H1 (cell line): ENCODE results near the gene RAP2A. TPM values are rescaled to one million over a fixed set of nuclear protein-coding genes. Genes with fewer than 3 reads are reported as not detected.

Experiments
- CTCF ChIA-PET: fragments of 300-600 bp; sonication (Branson Sonifier 250); formaldehyde crosslinking; loops from one replicate; lab custom pipeline; 2021; ENCODE audit not compliant: partially characterized antibody; lab: Charles Lee
- POLR2A ChIA-PET: fragments of 300-600 bp; sonication (Branson Sonifier 250); formaldehyde crosslinking; loops from one replicate; lab custom pipeline; 2021; ENCODE audit warnings: inconsistent platforms; ENCODE audit not compliant: partially characterized antibody; lab: Charles Lee
- DNase-seq, 2 experiments: peaks; one replicate each; pipeline versions ENCODE4 v3.0.0 to v3.0.0-alpha.2; 2010 to 2022; ENCODE audit warnings: low spot score in 2 of 2, low read depth in 1 of 2, mixed read lengths in 1 of 2
- FAIRE-seq: peaks from 2 replicates; lab custom pipeline; 2011; peaks lifted over from hg19 to GRCh38; lab: Jason Lieb, UNC
- H2AFZ ChIP-seq: 2 replicates; pipeline ENCODE4 v1.8.1; 2012; ENCODE audit warnings: low read length, inconsistent platforms
- H2AK5ac ChIP-seq: 2 replicates; pipeline ENCODE4 v1.6.1; 2013; ENCODE audit warnings: low read depth, low read length
- H2BK120ac ChIP-seq: replicated peaks from 2 replicates; pipeline ENCODE3; 2013; ENCODE audit warnings: low read depth, low read length, inconsistent platforms
- H2BK12ac ChIP-seq: 2 replicates; pipeline ENCODE4 v1.6.1; 2013; ENCODE audit warnings: low read depth, low read length
- H2BK15ac ChIP-seq: 2 replicates; pipeline ENCODE4 v1.6.1; 2013; ENCODE audit warnings: low read length
- H2BK20ac ChIP-seq: 2 replicates; pipeline ENCODE4 v1.6.1; 2013; ENCODE audit warnings: low read length
- H2BK5ac ChIP-seq: 2 replicates; pipeline ENCODE4 v1.6.1; 2013; ENCODE audit warnings: low read depth, low read length
- H3K14ac ChIP-seq: 2 replicates; pipeline ENCODE4 v1.6.1; 2013; ENCODE audit warnings: inconsistent platforms; ENCODE audit not compliant: insufficient read length
- H3K18ac ChIP-seq: 2 replicates; pipeline ENCODE4 v1.6.1; 2013; ENCODE audit warnings: low read length; ENCODE audit errors: extremely low read depth
- H3K23ac ChIP-seq: 2 replicates; pipeline ENCODE4 v1.6.1; 2013; ENCODE audit warnings: inconsistent platforms; ENCODE audit not compliant: insufficient read length
- H3K23me2 ChIP-seq: 2 replicates; pipeline ENCODE4 v1.6.1; 2013; ENCODE audit warnings: low read depth, low read length
- H3K27ac ChIP-seq: 2 replicates; pipeline ENCODE4 v1.6.1; 2011; ENCODE audit warnings: low read depth, low read length, inconsistent platforms
- H3K27me3 ChIP-seq, 4 experiments: replicated peaks in 1 of 4; 1 replicate in 1 of 4; 2 replicates in 3 of 4; pipeline versions ENCODE4 v1.6.1 to v1.8.1; 2011 to 2013; ENCODE audit warnings: low read length in 3 of 4, mild to moderate bottlenecking in 3 of 4, inconsistent platforms in 2 of 4, mixed read lengths in 2 of 4, moderate library complexity in 1 of 4; ENCODE audit not compliant: control insufficient read depth in 3 of 4, insufficient read depth in 3 of 4; ENCODE audit errors: extremely low read depth in 1 of 4
- H3K36me3 ChIP-seq, 4 experiments: 2 replicates each; pipeline versions ENCODE4 v1.6.1 to v1.8.1; 2011 to 2013; ENCODE audit warnings: mild to moderate bottlenecking in 4 of 4, low read length in 3 of 4, moderate library complexity in 2 of 4, control low read depth in 1 of 4, inconsistent platforms in 1 of 4; ENCODE audit not compliant: insufficient read depth in 4 of 4, control insufficient read depth in 2 of 4
- H3K4ac ChIP-seq: replicated peaks from 2 replicates; pipeline ENCODE3; 2013; ENCODE audit warnings: low read length, low read depth, mixed read lengths, inconsistent platforms; ENCODE audit not compliant: insufficient read length
- H3K4me1 ChIP-seq, 4 experiments: replicated peaks in 1 of 4; 1 replicate in 1 of 4; 2 replicates in 3 of 4; pipeline versions ENCODE4 v1.6.1 to v1.8.1; 2011 to 2013; ENCODE audit warnings: low read length in 3 of 4, inconsistent platforms in 2 of 4, mixed read lengths in 1 of 4; ENCODE audit not compliant: insufficient read depth in 4 of 4, control insufficient read depth in 3 of 4
- H3K4me2 ChIP-seq, 2 experiments: 2 replicates each; pipeline versions ENCODE4 v1.6.1 to v1.8.1; 2011 to 2013; ENCODE audit warnings: low read depth in 2 of 2, low read length in 2 of 2, control low read depth in 1 of 2, inconsistent platforms in 1 of 2, mild to moderate bottlenecking in 1 of 2; ENCODE audit not compliant: insufficient read depth in 1 of 2
- H3K4me3 ChIP-seq, 4 experiments: fragments of 200-600, 300-600 bp in 1 of 4; sonication (generic), shearing (Covaris generic), sonication (Bioruptor Twin) in 1 of 4; 2 replicates each; pipeline versions ENCODE4 v1.5.1 to v1.8.1; 2011 to 2016; ENCODE audit warnings: low read length in 4 of 4, low read depth in 3 of 4, control low read depth in 2 of 4, inconsistent platforms in 2 of 4, mild to moderate bottlenecking in 2 of 4, mixed read lengths in 1 of 4, moderate library complexity in 1 of 4; ENCODE audit not compliant: insufficient read depth in 2 of 4; ENCODE audit errors: extremely low read depth in 1 of 4
- H3K56ac ChIP-seq: replicated peaks from 2 replicates; pipeline ENCODE3; 2013; ENCODE audit warnings: low read depth, mild to moderate bottlenecking, mixed read lengths, low read length, inconsistent platforms; ENCODE audit not compliant: insufficient read length
- H3K79me1 ChIP-seq: 2 replicates; pipeline ENCODE4 v1.6.1; 2013; ENCODE audit warnings: low read depth, low read length, control low read depth
- H3K79me2 ChIP-seq, 2 experiments: 2 replicates each; pipeline versions ENCODE4 v1.6.1 to v1.8.1; 2012 to 2013; ENCODE audit warnings: low read length in 2 of 2, mild to moderate bottlenecking in 2 of 2, inconsistent platforms in 1 of 2; ENCODE audit not compliant: insufficient read depth in 2 of 2, control insufficient read depth in 1 of 2
- H3K9ac ChIP-seq, 4 experiments: replicated peaks in 1 of 4; 1 replicate in 1 of 4; 2 replicates in 3 of 4; pipeline versions ENCODE4 v1.6.1 to v1.8.1; 2011 to 2013; ENCODE audit warnings: low read depth in 3 of 4, low read length in 3 of 4, control low read depth in 2 of 4, mild to moderate bottlenecking in 2 of 4, moderate library complexity in 2 of 4, inconsistent platforms in 1 of 4; ENCODE audit errors: extremely low read depth in 1 of 4
- H3K9me3 ChIP-seq, 2 experiments: 2 replicates each; pipeline versions ENCODE4 v1.6.1 to v1.8.1; 2012 to 2013; ENCODE audit warnings: mild to moderate bottlenecking in 2 of 2, moderate library complexity in 2 of 2, control low read depth in 1 of 2, inconsistent platforms in 1 of 2, low read depth in 1 of 2, low read length in 1 of 2, mixed read lengths in 1 of 2; ENCODE audit not compliant: insufficient read depth in 2 of 2
- H4K20me1 ChIP-seq, 2 experiments: replicated peaks in 1 of 2; 2 replicates each; pipeline versions ENCODE3 to v1.8.1; 2011 to 2013; ENCODE audit warnings: inconsistent platforms in 2 of 2, low read length in 2 of 2, mild to moderate bottlenecking in 1 of 2; ENCODE audit not compliant: insufficient read depth in 2 of 2, control insufficient read depth in 1 of 2
- H4K5ac ChIP-seq: 2 replicates; pipeline ENCODE4 v1.6.1; 2013; ENCODE audit warnings: low read length, low read depth, mixed read lengths, inconsistent platforms; ENCODE audit not compliant: insufficient read length
- H4K8ac ChIP-seq: 2 replicates; pipeline ENCODE4 v1.8.0; 2013; ENCODE audit warnings: mild to moderate bottlenecking, moderate library complexity, low read length, inconsistent platforms; ENCODE audit not compliant: insufficient read depth; ENCODE audit errors: extremely low read depth
- H4K91ac ChIP-seq: replicated peaks from 2 replicates; pipeline ENCODE3; 2013; ENCODE audit warnings: low read length, mixed read lengths, inconsistent platforms; ENCODE audit not compliant: insufficient read length
- BCL11A ChIP-seq, 2 experiments: IDR thresholded peaks; one replicate each; pipeline ENCODE4 v1.6.1; 2011; ENCODE audit warnings: low read depth in 2 of 2, low read length in 2 of 2, mild to moderate bottlenecking in 2 of 2
- BRCA1 ChIP-seq: IDR thresholded peaks from 2 replicates; pipeline ENCODE4 v1.6.1; 2012; ENCODE audit warnings: low read depth, low read length, improper control_type of control experiment
- CBX5 ChIP-seq: fragments of 300-800, 300-1000 bp; sonication (generic); IDR thresholded peaks from 2 replicates; pipeline ENCODE4 v1.7.1; 2016; ENCODE audit warnings: antibody characterized with exemption, low read length, low read depth
- CBX8 ChIP-seq: fragments of 300-800, 300-1000 bp; sonication (generic); IDR thresholded peaks from 2 replicates; pipeline ENCODE4 v1.7.1; 2016; ENCODE audit warnings: low read depth, low read length, borderline replicate concordance
- EP300 ChIP-seq, 2 experiments: IDR thresholded peaks; 1 replicate in 1 of 2; 2 replicates in 1 of 2; pipeline ENCODE4 v1.6.1; 2011 to 2012; ENCODE audit warnings: low read depth in 2 of 2, low read length in 2 of 2, mild to moderate bottlenecking in 2 of 2, borderline replicate concordance in 1 of 2, inconsistent platforms in 1 of 2, moderate library complexity in 1 of 2
- HDAC2 ChIP-seq, 2 experiments: fragments of 300-600 bp in 1 of 2; sonication (generic) in 1 of 2; IDR thresholded peaks; 2 replicates each; pipeline ENCODE4 v1.6.1; 2011 to 2012; ENCODE audit warnings: low read depth in 2 of 2, low read length in 2 of 2, mild to moderate bottlenecking in 2 of 2, moderate library complexity in 2 of 2, borderline replicate concordance in 1 of 2, inconsistent platforms in 1 of 2
- JUN ChIP-seq: IDR thresholded peaks from 2 replicates; pipeline ENCODE4 v1.6.1; 2011; ENCODE audit warnings: low read depth, mild to moderate bottlenecking, improper control_type of control experiment, low read length
- POU5F1 ChIP-seq: IDR thresholded peaks from 2 replicates; pipeline ENCODE4 v1.6.1; 2011; ENCODE audit warnings: low read depth, mild to moderate bottlenecking, low read length, moderate library complexity
- RNF2 ChIP-seq: fragments of 200-900, 300-1000 bp; sonication (generic); IDR thresholded peaks from 2 replicates; pipeline ENCODE4 v1.7.1; 2016; ENCODE audit warnings: borderline replicate concordance, low read depth, mild to moderate bottlenecking, antibody characterized with exemption, low read length; ENCODE audit not compliant: poor library complexity, severe bottlenecking; ENCODE audit errors: missing control alignments
- TCF12 ChIP-seq: IDR thresholded peaks from 2 replicates; pipeline ENCODE4 v1.6.1; 2011; ENCODE audit warnings: low read depth, mild to moderate bottlenecking, low read length
- WGBS, 2 experiments: shearing (Covaris generic) in 1 of 2; methylation state at CpG; one replicate each; pipeline versions ENCODE4 v1.1.6 to v1.1.7; 2013 to 2015; ENCODE audit warnings: low lambda C conversion rate in 2 of 2, mixed read lengths in 2 of 2, inconsistent platforms in 1 of 2, low coverage in 1 of 2, missing lambda C conversion rate in 1 of 2; ENCODE audit not compliant: insufficient replicate concordance in 2 of 2, insufficient coverage in 1 of 2, insufficient read length in 1 of 2; ENCODE audit errors: extremely low coverage in 1 of 2, missing lambda C conversion rate in 1 of 2; 5-methylcytosine and 5-hydroxymethylcytosine counted together
- polyA plus RNA-seq, 7 experiments: library from polyadenylated mRNA; depleted of rRNA in 3 of 7; stranded (reverse) in 5 of 7; unstranded in 2 of 7; fragments of >200 nt in 5 of 7; fragments of 200-250 nt in 2 of 7; gene quantifications; 1 replicate in 5 of 7; 2 replicates in 1 of 7; 4 replicates in 1 of 7; pipeline versions ENCODE4 v1.2.1 to v1.2.3, GENCODE V29; 2011 to 2013; ENCODE audit warnings: missing spikeins in 2 of 7, mixed read lengths in 2 of 7
- total RNA-seq: library from RNA; stranded (reverse); fragmentation: NEBNext Ultra II Directional; extraction: Animal tissue kit (Norgen Biotek cat#: 25700); gene quantifications from 2 replicates; pipeline ENCODE4 v1.2.1, GENCODE V29; 2021
- TF ChIP-seq, protein P1 (sequence below): IDR thresholded peaks from 2 replicates; pipeline ENCODE4 v1.6.1; 2012; ENCODE audit warnings: low read length, inconsistent platforms
- TF ChIP-seq, protein P2 (sequence below): IDR thresholded peaks from 2 replicates; pipeline ENCODE4 v1.6.1; 2012; ENCODE audit warnings: inconsistent platforms

RAP2A gene
- total and polyA plus RNA-seq, 2 of the 8 experiments (the other 6 are each of a cell fraction or from before 2014, with no cell fraction given): 8.4 to 43.4 TPM

DNA sequence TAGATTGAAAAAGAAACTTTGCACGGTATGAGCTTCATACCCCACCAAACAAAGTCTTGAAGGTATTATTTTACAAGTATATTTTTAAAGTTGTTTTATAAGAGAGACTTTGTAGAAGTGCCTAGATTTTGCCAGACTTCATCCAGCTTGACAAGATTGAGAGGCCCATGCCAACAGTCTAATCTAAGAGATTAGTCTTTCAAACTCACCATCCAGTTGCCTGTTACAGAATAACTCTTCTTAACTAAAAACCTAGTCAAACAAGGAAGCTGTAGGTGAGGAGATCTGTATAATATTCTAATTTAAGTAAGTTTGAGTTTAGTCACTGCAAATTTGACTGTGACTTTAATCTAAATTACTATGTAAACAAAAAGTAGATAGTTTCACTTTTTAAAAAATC lies 41.9 kb upstream of the RAP2A start:
- POLR2A ChIA-PET: interaction anchor here (0.6 kb wide), 1 partner anchor 101 kb away, joined by 3 read pairs; no protein-coding TSS in a partner anchor
- Histone ChIP-seq H3K9ac (no peak overlapping the region), H4K5ac (no peak overlapping the region), H3K23me2 (no peaks in the 10 kb centered on the region), H2AFZ (no peak overlapping the region), H3K79me1 (no peaks in the 10 kb centered on the region), H3K4me1 (no peaks in the 10 kb centered on the region), H2BK120ac (no peak overlapping the region), H3K9me3 (no peaks in the 10 kb centered on the region), H3K79me2 (no peaks in the 10 kb centered on the region), H2AK5ac (no peak overlapping the region), H2BK5ac (no peak overlapping the region), H3K4me2 (no peak overlapping the region), H3K27me3 (no peaks in the 10 kb centered on the region), H4K91ac (no peak overlapping the region), H3K27ac (no peak overlapping the region), H3K56ac (no peak overlapping the region), H3K4me3 (no peak overlapping the region), H2BK15ac (no peak overlapping the region), H3K23ac (no peak overlapping the region), H2BK20ac (no peak overlapping the region), H3K4ac (no peak overlapping the region), H3K18ac (no peak overlapping the region), H2BK12ac (no peak overlapping the region), H4K8ac (no peak overlapping the region), H3K36me3 (no peaks in the 10 kb centered on the region), H4K20me1 (no peaks in the 10 kb centered on the region), H3K14ac (no peak overlapping the region)
- DNase-seq (no peak), FAIRE-seq (no peak)
- 100% methylated on average over 1 of the region's 1 CpG; no CpG with 5 or more reads in 1 of the 2 experiments for WGBS, 2 experiments
- CTCF ChIA-PET: no interaction called here
- TF ChIP-seq TCF12 (no peak), POU5F1 (no peak), CBX8 (no peak), JUN (no peak), RNF2 (no peak), EP300 (IDR thresholded peaks at IDR 0.05; ENCODE audit: borderline replicate concordance in 1 of 2, low read depth in 2 of 2, low read length in 2 of 2) (no peak), HDAC2 (IDR thresholded peaks at IDR 0.05; ENCODE audit: borderline replicate concordance in 1 of 2, low read depth in 2 of 2, low read length in 2 of 2) (no peak), CBX5 (no peak), BCL11A (IDR thresholded peaks at IDR 0.05; ENCODE audit: low read depth in 2 of 2, low read length in 2 of 2) (no peak), BRCA1 (no peak)
- TF ChIP-seq, protein P1, sequence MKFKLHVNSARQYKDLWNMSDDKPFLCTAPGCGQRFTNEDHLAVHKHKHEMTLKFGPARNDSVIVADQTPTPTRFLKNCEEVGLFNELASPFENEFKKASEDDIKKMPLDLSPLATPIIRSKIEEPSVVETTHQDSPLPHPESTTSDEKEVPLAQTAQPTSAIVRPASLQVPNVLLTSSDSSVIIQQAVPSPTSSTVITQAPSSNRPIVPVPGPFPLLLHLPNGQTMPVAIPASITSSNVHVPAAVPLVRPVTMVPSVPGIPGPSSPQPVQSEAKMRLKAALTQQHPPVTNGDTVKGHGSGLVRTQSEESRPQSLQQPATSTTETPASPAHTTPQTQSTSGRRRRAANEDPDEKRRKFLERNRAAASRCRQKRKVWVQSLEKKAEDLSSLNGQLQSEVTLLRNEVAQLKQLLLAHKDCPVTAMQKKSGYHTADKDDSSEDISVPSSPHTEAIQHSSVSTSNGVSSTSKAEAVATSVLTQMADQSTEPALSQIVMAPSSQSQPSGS: no peak
- TF ChIP-seq, protein P2, sequence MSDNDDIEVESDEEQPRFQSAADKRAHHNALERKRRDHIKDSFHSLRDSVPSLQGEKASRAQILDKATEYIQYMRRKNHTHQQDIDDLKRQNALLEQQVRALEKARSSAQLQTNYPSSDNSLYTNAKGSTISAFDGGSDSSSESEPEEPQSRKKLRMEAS: no peak
